DND-41 (cell line): Measurements from ENCODE around the gene PRKCD.

ENCODE experiments used
- ATAC-seq: fragments of 200-7000 bp; cut with Tn5 transposase; 3 replicates; pipeline ENCODE4 v1.9.1; 2021; ENCODE audit warnings: low read depth; ENCODE audit not compliant: insufficient read depth
- DNase-seq: peaks from one replicate; pipeline ENCODE4 v3.0.0-alpha.2; 2020
- H2AFZ ChIP-seq: 2 replicates; pipeline ENCODE4 v1.6.0; 2012; ENCODE audit warnings: low read depth, low read length
- H3K27ac ChIP-seq: 2 replicates; pipeline ENCODE4 v1.5.1; 2012; ENCODE audit warnings: low read length, inconsistent platforms
- H3K27me3 ChIP-seq: fragments of 200-600 bp; sonication (generic); 2 replicates; pipeline ENCODE4 v1.6.0; 2012; ENCODE audit warnings: low read length, mild to moderate bottlenecking, inconsistent platforms; ENCODE audit not compliant: insufficient read depth, poor library complexity
- H3K36me3 ChIP-seq: 2 replicates; pipeline ENCODE4 v1.5.1; 2012; ENCODE audit warnings: low read length, inconsistent platforms; ENCODE audit not compliant: insufficient read depth
- H3K4me1 ChIP-seq: 2 replicates; pipeline ENCODE4 v1.5.1; 2012; ENCODE audit warnings: mild to moderate bottlenecking, low read length; ENCODE audit not compliant: insufficient read depth
- H3K4me2 ChIP-seq: 2 replicates; pipeline ENCODE4 v1.6.0; 2012; ENCODE audit warnings: mild to moderate bottlenecking, moderate library complexity, low read length, inconsistent platforms; ENCODE audit not compliant: insufficient read depth
- H3K4me3 ChIP-seq, 2 experiments: fragments of 200-600 bp in 1 of 2; shearing (Covaris generic) in 1 of 2; 2 replicates each; pipeline ENCODE4 v1.5.1; 2012 to 2016; ENCODE audit warnings: inconsistent platforms in 2 of 2, low read length in 2 of 2, mild to moderate bottlenecking in 2 of 2, low read depth in 1 of 2, moderate library complexity in 1 of 2
- H3K79me2 ChIP-seq: 2 replicates; pipeline ENCODE4 v1.6.0; 2012; ENCODE audit warnings: low read length, inconsistent platforms; ENCODE audit not compliant: insufficient read depth
- H3K9ac ChIP-seq: 2 replicates; pipeline ENCODE4 v1.6.0; 2012; ENCODE audit warnings: low read depth, mild to moderate bottlenecking, inconsistent platforms, low read length, moderate library complexity
- H3K9me3 ChIP-seq: 2 replicates; pipeline ENCODE4 v1.5.1; 2012; ENCODE audit warnings: low read length, moderate library complexity, mild to moderate bottlenecking, inconsistent platforms; ENCODE audit not compliant: insufficient read depth, severe bottlenecking
- H4K20me1 ChIP-seq: 2 replicates; pipeline ENCODE4 v1.6.0; 2012; ENCODE audit warnings: low read length; ENCODE audit not compliant: insufficient read depth
- EZH2 ChIP-seq: IDR thresholded peaks from 3 replicates; pipeline ENCODE4 v1.6.1; 2012; ENCODE audit warnings: borderline replicate concordance, low read depth, mild to moderate bottlenecking, moderate library complexity, low read length, inconsistent platforms; ENCODE audit not compliant: severe bottlenecking
- TF ChIP-seq, protein P1 (sequence below): IDR thresholded peaks from 2 replicates; pipeline ENCODE4 v1.5.1; 2012; ENCODE audit warnings: borderline replicate concordance, low read length, moderate library complexity, mild to moderate bottlenecking; ENCODE audit not compliant: poor library complexity, severe bottlenecking; ENCODE audit errors: extremely low read depth

Gene PRKCD

DNA sequence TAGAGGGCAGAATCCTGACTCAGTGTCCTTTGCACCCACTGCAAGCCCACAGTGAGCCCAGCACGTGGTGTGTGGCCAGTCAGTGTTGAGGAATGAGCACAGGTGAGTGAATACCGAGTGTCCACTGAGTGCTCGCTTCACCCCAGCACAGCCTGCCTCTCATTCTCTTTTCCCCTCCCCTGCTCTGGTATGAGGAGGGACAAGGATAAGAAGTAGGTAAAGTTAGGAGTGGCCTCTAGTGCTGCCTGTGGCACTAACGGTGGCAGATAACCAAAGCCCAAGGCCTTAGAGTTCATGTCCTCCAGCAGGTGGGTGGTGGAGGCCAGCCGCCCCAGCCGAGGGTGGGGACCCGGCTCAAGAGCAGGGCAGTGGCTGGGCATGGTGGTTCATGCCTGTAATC lies 38.0 kb downstream of the PRKCD start:
- H3K27me3 ChIP-seq: peaks cover 3% of the 10 kb centered on the region
- no peak overlapping the region for H3K9ac ChIP-seq
- no peak overlapping the region for H3K27ac ChIP-seq
- peaks cover 4% of the 10 kb centered on the region for H3K4me1 ChIP-seq
- no peaks in the 10 kb centered on the region for H3K9me3 ChIP-seq
- no peak overlapping the region for H2AFZ ChIP-seq
- DNase-seq: no peak
- H4K20me1 ChIP-seq: no peaks in the 10 kb centered on the region; the same call in 1 of the 2 replicates
- ATAC-seq: no peak
- TF ChIP-seq, protein P1, sequence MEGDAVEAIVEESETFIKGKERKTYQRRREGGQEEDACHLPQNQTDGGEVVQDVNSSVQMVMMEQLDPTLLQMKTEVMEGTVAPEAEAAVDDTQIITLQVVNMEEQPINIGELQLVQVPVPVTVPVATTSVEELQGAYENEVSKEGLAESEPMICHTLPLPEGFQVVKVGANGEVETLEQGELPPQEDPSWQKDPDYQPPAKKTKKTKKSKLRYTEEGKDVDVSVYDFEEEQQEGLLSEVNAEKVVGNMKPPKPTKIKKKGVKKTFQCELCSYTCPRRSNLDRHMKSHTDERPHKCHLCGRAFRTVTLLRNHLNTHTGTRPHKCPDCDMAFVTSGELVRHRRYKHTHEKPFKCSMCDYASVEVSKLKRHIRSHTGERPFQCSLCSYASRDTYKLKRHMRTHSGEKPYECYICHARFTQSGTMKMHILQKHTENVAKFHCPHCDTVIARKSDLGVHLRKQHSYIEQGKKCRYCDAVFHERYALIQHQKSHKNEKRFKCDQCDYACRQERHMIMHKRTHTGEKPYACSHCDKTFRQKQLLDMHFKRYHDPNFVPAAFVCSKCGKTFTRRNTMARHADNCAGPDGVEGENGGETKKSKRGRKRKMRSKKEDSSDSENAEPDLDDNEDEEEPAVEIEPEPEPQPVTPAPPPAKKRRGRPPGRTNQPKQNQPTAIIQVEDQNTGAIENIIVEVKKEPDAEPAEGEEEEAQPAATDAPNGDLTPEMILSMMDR: no peak
- no peak for TF ChIP-seq EZH2
- no peaks in the 10 kb centered on the region for H3K79me2 ChIP-seq
- H3K4me3 ChIP-seq: no peak overlapping the region
- H3K4me2 ChIP-seq: no peak overlapping the region
- H3K36me3 ChIP-seq: no peaks in the 10 kb centered on the region

DNA sequence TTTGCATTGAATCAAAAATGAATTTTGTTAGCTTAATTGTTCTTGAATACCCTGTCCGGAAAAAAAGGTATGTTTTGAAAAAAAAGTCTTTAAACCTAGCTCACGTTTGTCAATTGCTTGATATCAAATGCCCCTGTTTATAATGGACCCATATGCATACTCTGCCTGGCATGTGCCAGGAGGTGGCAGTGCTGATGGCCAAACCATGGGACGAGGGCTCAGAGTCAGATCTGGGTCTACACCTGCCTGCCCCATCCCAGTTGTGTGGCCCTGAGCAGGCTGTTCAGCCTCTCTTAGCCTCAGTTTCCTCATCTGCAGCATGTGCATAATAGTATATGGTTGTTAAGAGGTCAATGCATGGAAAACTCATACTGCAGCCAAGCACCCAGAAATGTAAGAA lies 38.8 kb downstream of the PRKCD start:
- Histone ChIP-seq H3K9ac (no peak overlapping the region), H3K4me3 (no peak overlapping the region), H4K20me1 (no peaks in the 10 kb centered on the region; the same call in 1 of the 2 replicates), H3K27me3 (peaks cover 3% of the 10 kb centered on the region), H3K27ac (no peak overlapping the region), H3K36me3 (no peaks in the 10 kb centered on the region), H3K79me2 (no peaks in the 10 kb centered on the region), H3K9me3 (no peaks in the 10 kb centered on the region), H2AFZ (no peak overlapping the region), H3K4me1 (peaks cover 4% of the 10 kb centered on the region), H3K4me2 (no peak overlapping the region)
- ATAC-seq (no peak), DNase-seq (no peak)
- TF ChIP-seq, protein P1: peak; percentile 36
- no peak for TF ChIP-seq EZH2

GRCh38 chr3:53200501-53201498 lies 39.8 kb downstream of the PRKCD start:
- Histone ChIP-seq H3K9ac (no peak overlapping the region), H2AFZ (no peak overlapping the region), H3K36me3 (no peaks in the 10 kb centered on the region), H3K79me2 (no peaks in the 10 kb centered on the region), H3K4me1 (peaks cover under 1% of the 10 kb centered on the region), H3K27me3 (peaks cover 3% of the 10 kb centered on the region), H4K20me1 (no peaks in the 10 kb centered on the region), H3K27ac (no peak overlapping the region), H3K4me3 (no peak overlapping the region), H3K9me3 (no peaks in the 10 kb centered on the region), H3K4me2 (no peak overlapping the region)
- ATAC-seq: no peak
- TF ChIP-seq EZH2: no peak
- TF ChIP-seq, protein P1: no peak
- no peak for DNase-seq
